Stomach (tissue), 9 donors: ENCODE results near the gene CFAP61. TPM values are rescaled to one million over a fixed set of nuclear protein-coding genes. Genes with fewer than 3 reads are reported as not detected.

Source experiments
- DNase-seq, 2 donors: peaks; one replicate each; pipeline versions ENCODE4 v3.0.0 to v3.0.0-alpha.2; 2013 to 2019
- H3K27ac ChIP-seq, 5 donors: fragments of 200-600 bp in 4 of 5; sonication (generic) in 4 of 5; one replicate each; pipeline ENCODE4 v1.5.1; 2013 to 2019; ENCODE audit warnings: mild to moderate bottlenecking in 1 of 5, moderate library complexity in 1 of 5
- H3K27me3 ChIP-seq, 3 donors: fragments of 200-600 bp; sonication (generic); one replicate each; pipeline ENCODE4 v1.5.1; 2017 to 2019; ENCODE audit warnings: mixed run types in 1 of 3
- H3K36me3 ChIP-seq, 4 donors: fragments of 200-600 bp; sonication (generic); 1 replicate in 3 of 4; 2 replicates in 1 of 4; pipeline ENCODE4 v1.5.1; 2016 to 2019
- H3K4me1 ChIP-seq, 4 donors: fragments of 200-600 bp; sonication (generic); one replicate each; pipeline ENCODE4 v1.5.1; 2016 to 2019
- H3K4me3 ChIP-seq, 4 donors: fragments of 200-600 bp; sonication (generic) in 3 of 4; one replicate each; pipeline ENCODE4 v1.5.1; 2016 to 2019; ENCODE audit warnings: mild to moderate bottlenecking in 1 of 4
- H3K9me3 ChIP-seq, 4 donors: fragments of 200-600 bp; sonication (generic); one replicate each; pipeline ENCODE4 v1.5.1; 2016 to 2019
- CTCF ChIP-seq, 7 experiments: fragments of 450-650 bp in 4 of 7; fragments of 200-600 bp in 3 of 7; sonication (generic) in 3 of 7; IDR thresholded peaks; one replicate each; pipeline ENCODE4 v1.5.1; 2016 to 2019; ENCODE audit warnings: antibody characterized with exemption in 7 of 7, control low read depth in 2 of 7, mild to moderate bottlenecking in 1 of 7
- EP300 ChIP-seq: sonication (generic); formaldehyde crosslinking; IDR thresholded peaks from one replicate; pipeline ENCODE4 v1.6.1; 2017; ENCODE audit warnings: antibody characterized with exemption
- POLR2A ChIP-seq, 4 donors: fragments of 450-650 bp; IDR thresholded peaks; one replicate each; pipeline ENCODE4 v1.6.1; 2016; ENCODE audit warnings: antibody characterized with exemption in 4 of 4, control low read depth in 2 of 4, mild to moderate bottlenecking in 1 of 4, moderate library complexity in 1 of 4
- POLR2AphosphoS5 ChIP-seq, 3 donors: sonication (generic); formaldehyde crosslinking; IDR thresholded peaks; one replicate each; pipeline ENCODE4 v1.6.1; 2016; ENCODE audit warnings: antibody characterized with exemption in 3 of 3
- WGBS, 5 donors: extraction: QIAGEN DNeasy Blood & Tissue Kit in 3 of 5; methylation state at CpG; one replicate each; pipeline versions ENCODE4 v1.1.5 to v1.1.7; 2013 to 2018; 5-methylcytosine and 5-hydroxymethylcytosine counted together
- intact Hi-C: fragments of 100-400 bp; cut with DNase I; formaldehyde crosslinking; loops from one replicate; pipeline ENCODE4 v1.15.1; 2023; ENCODE audit warnings: low total_unique reads
- polyA plus RNA-seq, 3 donors: library from polyadenylated mRNA; stranded (reverse); fragments of 200-250 nt; gene quantifications; one replicate each; pipeline ENCODE4 v1.2.3, GENCODE V29; 2013
- total RNA-seq, 5 donors: library from RNA; depleted of rRNA; stranded (reverse); fragments of >200 nt; gene quantifications; one replicate each; pipeline versions ENCODE4 v1.1.0 to v1.2.3, GENCODE V29; 2014 to 2016
- donor health status: healthy with polysubstance abuse.
- donor health status: Bipolar disorder and iron deficiency.
- donor health status: healthy.

Gene CFAP61
- total and polyA plus RNA-seq, 8 donors = not detected

GRCh38 chr20:20363434-20363798 lies 311.1 kb downstream of the CFAP61 start:
- Histone ChIP-seq H3K4me3 (peak overlapping the region in 3 of 4 donors; percentile 7 to 33 (median 14)), H3K36me3 (no peaks in the 10 kb centered on the region), H3K4me1 (peaks cover 31 to 74% (median 55%) of the 10 kb centered on the region in 4 donors), H3K27me3 (peaks cover 28 to 94% (median 70%) of the 10 kb centered on the region in 3 donors), H3K9me3 (no peaks in the 10 kb centered on the region), H3K27ac (no peak overlapping the region)
- no peak for DNase-seq
- intact Hi-C loops = loop anchor here (5.0 kb wide), 1 partner anchor 204 kb away; no protein-coding TSS in a partner anchor
- TF ChIP-seq POLR2A (IDR thresholded peaks at IDR 0.05) (no peak), EP300 (no peak), CTCF (IDR thresholded peaks at IDR 0.05) (no peak), POLR2AphosphoS5 (IDR thresholded peaks at IDR 0.05) (no peak)
- 3 to 8% (median 4%) methylated on average over 14 to 15 of the region's 15 CpGs for WGBS, 5 donors

- no peak for TF ChIP-seq POLR2A (IDR thresholded peaks at IDR 0.05)
- no peak for TF ChIP-seq POLR2AphosphoS5 (IDR thresholded peaks at IDR 0.05)
- TF ChIP-seq CTCF (IDR thresholded peaks at IDR 0.05) = no peak
- no peak for TF ChIP-seq EP300
- no peaks in the 10 kb centered on the region for H3K36me3 ChIP-seq
- H3K27me3 ChIP-seq = peaks cover 34 to 99% (median 76%) of the 10 kb centered on the region in 3 donors
- no peaks in the 10 kb centered on the region for H3K9me3 ChIP-seq
- intact Hi-C loops = loop anchor here (5.0 kb wide), 1 partner anchor 203 kb away; no protein-coding TSS in a partner anchor
- H3K4me1 ChIP-seq = peaks cover 36 to 77% (median 59%) of the 10 kb centered on the region in 4 donors
- peak overlapping the region in 1 of 5 donors; percentile 20 for H3K27ac ChIP-seq
- WGBS, 5 donors = 2 to 3% (median 2%) methylated on average over 65 to 70 of the region's 70 CpGs
- H3K4me3 ChIP-seq = peak overlapping the region in 3 of 4 donors; percentile 7 to 33 (median 14)
- DNase-seq = peak in 1 of 2 donors; percentile 46
These were observed 311.7 kb downstream of the CFAP61 start for GRCh38 chr20:20363799-20364592.

GRCh38 chr20:20364593-20365479 lies 312.5 kb downstream of the CFAP61 start:
- intact Hi-C loops = loop anchor here (5.0 kb wide), 1 partner anchor 202 kb away; no protein-coding TSS in a partner anchor
- 5 to 16% (median 7%) methylated on average over 52 to 70 of the region's 70 CpGs for WGBS, 5 donors
- Histone ChIP-seq H3K9me3 (no peaks in the 10 kb centered on the region), H3K27me3 (peaks cover 41 to 100% (median 84%) of the 10 kb centered on the region in 3 donors), H3K4me3 (peak overlapping the region in 1 of 4 donors; percentile 33), H3K27ac (no peak overlapping the region), H3K4me1 (peaks cover 44 to 82% (median 65%) of the 10 kb centered on the region in 4 donors), H3K36me3 (no peaks in the 10 kb centered on the region)
- TF ChIP-seq CTCF (IDR thresholded peaks at IDR 0.05) (no peak), POLR2A (IDR thresholded peaks at IDR 0.05) (no peak), EP300 (no peak), POLR2AphosphoS5 (IDR thresholded peaks at IDR 0.05) (no peak)
- DNase-seq = no peak
